HUES64 (cell line): Measurements from ENCODE around the gene THUMPD2.
"Not testable (repeated sequence)": the region's sequence is repeated elsewhere in the genome, so short reads cannot be mapped to it uniquely, and the experiment has no call there.

Source experiments
- H3K27ac ChIP-seq: 2 replicates; pipeline ENCODE4 v1.7.0; 2013; ENCODE audit warnings: low read depth, low read length, inconsistent platforms
- H3K27me3 ChIP-seq: 2 replicates; pipeline ENCODE4 v1.6.1; 2013; ENCODE audit warnings: mild to moderate bottlenecking, low read length; ENCODE audit not compliant: insufficient read depth
- H3K36me3 ChIP-seq: 2 replicates; pipeline ENCODE4 v1.6.1; 2013; ENCODE audit warnings: mild to moderate bottlenecking, low read length; ENCODE audit not compliant: insufficient read depth
- H3K4me1 ChIP-seq: 2 replicates; pipeline ENCODE4 v1.6.1; 2013; ENCODE audit warnings: mild to moderate bottlenecking, low read length, moderate library complexity; ENCODE audit not compliant: insufficient read depth
- H3K4me3 ChIP-seq: 2 replicates; pipeline ENCODE4 v1.5.1; 2013; ENCODE audit warnings: mild to moderate bottlenecking, low read length, moderate library complexity
- H3K9ac ChIP-seq: 2 replicates; pipeline ENCODE4 v1.6.1; 2013; ENCODE audit warnings: mild to moderate bottlenecking, low read depth, low read length
- H3K9me3 ChIP-seq: 2 replicates; pipeline ENCODE4 v1.6.1; 2013; ENCODE audit warnings: low read depth, low read length; ENCODE audit not compliant: insufficient read depth
- WGBS: fragments of 150-250, 120-280 bp; methylation state at CpG from one replicate; pipeline ENCODE4 v1.1.7; 2013; ENCODE audit warnings: missing lambda C conversion rate; 5-methylcytosine and 5-hydroxymethylcytosine counted together

The THUMPD2 gene

DNA sequence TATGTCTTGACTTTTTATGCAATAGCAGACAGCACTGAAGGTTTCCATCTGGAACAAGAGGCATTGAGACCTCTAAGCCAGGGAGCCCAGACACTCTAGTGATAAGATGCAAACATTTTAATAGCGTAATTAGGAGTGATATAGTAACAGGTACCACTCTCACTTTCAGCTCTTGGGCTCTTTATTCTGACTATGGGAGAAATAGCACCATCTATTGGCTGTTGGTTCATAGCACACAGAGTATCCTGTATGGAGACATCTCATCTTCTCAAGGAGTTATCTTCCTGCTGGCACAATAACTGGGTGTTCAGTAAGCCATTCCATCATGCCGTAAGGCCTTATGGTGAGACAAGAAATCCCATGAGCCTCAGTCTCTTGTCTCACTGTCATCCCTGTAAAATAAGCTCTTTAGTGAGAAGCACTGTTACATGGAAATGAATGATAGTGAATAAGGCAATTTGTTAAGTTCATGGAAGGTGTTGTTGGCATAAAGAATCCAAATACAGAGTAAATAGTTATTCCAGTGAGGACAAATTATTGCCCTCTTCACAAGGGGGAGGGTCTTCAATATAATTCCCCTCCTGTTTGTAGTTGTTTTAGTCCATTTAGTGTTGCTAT is 48.3 kb downstream of the THUMPD2 start:
- Histone ChIP-seq H3K27ac (no peak overlapping the region), H3K36me3 (peaks cover 29% of the 10 kb centered on the region), H3K9me3 (no peaks in the 10 kb centered on the region), H3K4me1 (peaks cover 4% of the 10 kb centered on the region; the same call in 1 of the 2 replicates), H3K4me3 (no peak overlapping the region), H3K27me3 (no peaks in the 10 kb centered on the region), H3K9ac (no peak overlapping the region)
- WGBS, result 83% methylated on average over 2 of the region's 2 CpGs

GRCh38 chr2:39730276-39730675 is 48.8 kb downstream of the THUMPD2 start:
- Histone ChIP-seq H3K4me3 (no peak overlapping the region), H3K27me3 (no peaks in the 10 kb centered on the region), H3K27ac (no peak overlapping the region), H3K9me3 (no peaks in the 10 kb centered on the region), H3K4me1 (peaks cover 4% of the 10 kb centered on the region; the same call in 1 of the 2 replicates), H3K36me3 (peaks cover 24% of the 10 kb centered on the region), H3K9ac (no peak overlapping the region)
- 88% methylated on average over 5 of the region's 5 CpGs for whole genome bisulfite sequencing

DNA sequence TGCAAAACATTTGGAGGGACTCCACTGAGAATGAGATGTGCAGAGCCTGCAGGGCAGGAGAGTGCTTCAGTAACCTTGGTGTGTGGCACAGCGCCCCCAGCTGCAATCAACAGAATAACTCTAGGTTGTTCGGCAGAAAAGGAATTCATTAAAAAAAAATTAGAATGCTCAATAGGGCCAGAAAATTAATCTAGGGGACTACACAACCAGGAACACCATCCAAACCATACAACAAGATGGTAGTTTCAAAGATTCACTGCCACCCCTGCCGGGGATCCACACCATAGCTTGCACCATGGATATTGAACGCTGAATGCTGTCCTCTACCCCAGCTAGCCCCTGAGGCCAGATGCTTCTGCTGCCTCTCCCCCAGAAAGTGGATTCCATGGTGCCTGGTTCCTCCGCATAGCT is 50.1 kb downstream of the THUMPD2 start:
- no peak overlapping the region for H3K27ac ChIP-seq
- H3K9ac ChIP-seq, result no peak overlapping the region
- H3K27me3 ChIP-seq, result no peaks in the 10 kb centered on the region
- H3K4me1 ChIP-seq, result peaks cover 6% of the 10 kb centered on the region; the same call in 1 of the 2 replicates
- no peak overlapping the region for H3K4me3 ChIP-seq
- H3K36me3 ChIP-seq, result peaks cover 10% of the 10 kb centered on the region; the same call in 1 of the 2 replicates
- no peaks in the 10 kb centered on the region for H3K9me3 ChIP-seq
- WGBS, result 70% methylated on average over 5 of the region's 5 CpGs

DNA sequence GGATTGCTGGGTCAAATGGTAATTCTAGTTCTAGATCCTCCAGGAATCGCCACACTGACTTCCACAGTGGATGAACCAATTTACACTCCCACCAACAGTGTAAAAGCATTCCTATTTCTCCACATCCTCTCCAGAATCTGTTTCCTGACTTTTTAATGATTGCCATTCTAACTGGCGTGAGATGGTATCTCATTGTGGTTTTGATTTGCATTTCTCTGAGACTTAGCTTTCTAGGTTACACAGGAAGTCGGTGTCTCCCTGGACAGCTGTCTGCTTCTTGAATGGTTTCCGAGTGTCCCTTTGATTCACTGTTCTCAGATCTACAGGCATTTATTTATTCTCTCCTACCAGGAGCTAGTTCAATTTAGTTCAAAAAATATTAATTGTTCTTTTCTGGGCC is 51.0 kb downstream of the THUMPD2 start:
- H3K4me3 ChIP-seq, H3K27ac ChIP-seq: not testable (repeated sequence)
- WGBS, result 97% methylated on average over 4 of the region's 4 CpGs

GRCh38 chr2:39725401-39725800 is 53.7 kb downstream of the THUMPD2 start:
- WGBS, result 93% methylated on average over 5 of the region's 5 CpGs
- Histone ChIP-seq H3K36me3 (no peaks in the 10 kb centered on the region), H3K9me3 (no peaks in the 10 kb centered on the region), H3K4me1 (peaks cover 21% of the 10 kb centered on the region), H3K9ac (no peak overlapping the region), H3K27ac (no peak overlapping the region), H3K27me3 (no peaks in the 10 kb centered on the region), H3K4me3 (no peak overlapping the region)

More for the DNA sequence above, 51.0 kb downstream of the THUMPD2 start:
- H3K36me3 ChIP-seq, H3K27me3 ChIP-seq, H3K9ac ChIP-seq, H3K9me3 ChIP-seq: not testable (repeated sequence)
- H3K4me1 ChIP-seq, result peaks cover 11% of the 10 kb centered on the region; the same call in 1 of the 2 replicates

DNA sequence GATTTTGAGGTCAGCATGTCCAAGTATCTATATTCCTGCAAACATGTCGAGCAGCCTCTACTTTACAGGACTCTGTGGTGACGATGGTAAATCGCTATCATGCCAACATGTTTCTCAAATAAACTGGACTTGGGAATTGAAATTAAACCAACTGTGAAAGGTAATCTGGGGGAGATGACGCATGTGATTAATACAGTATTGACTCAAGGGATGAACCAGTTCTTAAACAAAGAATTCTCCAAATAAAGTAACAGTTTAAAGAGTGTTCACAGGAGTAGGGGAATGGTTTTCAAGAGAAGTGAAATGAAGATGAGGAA is 54.3 kb downstream of the THUMPD2 start:
- no peaks in the 10 kb centered on the region for H3K27me3 ChIP-seq
- peaks cover 23% of the 10 kb centered on the region for H3K4me1 ChIP-seq
- H3K27ac ChIP-seq, result no peak overlapping the region
- H3K36me3 ChIP-seq, result no peaks in the 10 kb centered on the region
- no peaks in the 10 kb centered on the region for H3K9me3 ChIP-seq
- H3K4me3 ChIP-seq, result no peak overlapping the region
- no peak overlapping the region for H3K9ac ChIP-seq
- WGBS, result 97% methylated on average over 4 of the region's 4 CpGs

DNA sequence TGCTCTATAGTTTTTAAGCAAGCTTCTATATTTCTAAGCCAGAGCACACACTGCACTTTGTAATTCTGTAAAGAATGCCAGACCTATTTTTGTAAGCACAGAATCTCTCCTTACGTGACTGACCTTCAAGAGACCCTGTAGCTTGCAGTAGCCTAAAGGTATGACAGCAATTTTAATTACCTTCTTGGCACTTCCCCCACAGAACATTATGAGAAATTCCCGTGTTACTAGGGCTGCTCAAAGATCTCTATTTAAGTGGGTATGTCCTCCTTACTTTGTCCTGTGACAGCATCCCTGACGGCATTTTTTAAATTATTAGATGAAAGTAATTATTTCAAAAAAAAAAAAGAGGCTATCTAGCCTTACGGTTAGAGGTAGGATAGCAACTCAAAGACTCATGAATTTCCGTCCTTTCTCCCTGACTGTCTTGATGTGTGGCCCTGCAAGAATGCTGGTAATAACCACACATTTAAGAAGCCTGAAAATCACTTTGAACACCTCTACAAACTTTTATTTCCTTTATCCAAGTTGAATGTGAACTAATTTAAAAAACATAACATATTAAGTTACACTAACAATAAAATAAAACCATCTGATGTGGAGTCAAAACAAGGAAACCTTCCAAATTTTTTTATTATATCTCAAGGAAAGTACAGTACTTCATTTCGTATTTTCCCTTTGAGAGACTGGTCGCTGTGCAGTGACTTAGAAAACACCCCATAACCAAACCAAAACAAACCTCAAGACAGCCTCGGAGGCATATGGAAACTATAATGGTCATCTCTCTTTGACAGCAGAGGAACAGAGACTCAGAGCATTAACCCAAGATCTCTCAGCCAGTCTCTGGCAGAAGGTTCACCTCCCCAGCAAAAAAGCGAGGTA is 54.9 kb downstream of the THUMPD2 start:
- no peak overlapping the region for H3K27ac ChIP-seq
- no peak overlapping the region for H3K9ac ChIP-seq
- no peaks in the 10 kb centered on the region for H3K9me3 ChIP-seq
- H3K27me3 ChIP-seq, result no peaks in the 10 kb centered on the region
- 88% methylated on average over 8 of the region's 9 CpGs for WGBS
- peaks cover 23% of the 10 kb centered on the region for H3K4me1 ChIP-seq
- no peak overlapping the region for H3K4me3 ChIP-seq
- H3K36me3 ChIP-seq, result no peaks in the 10 kb centered on the region

DNA sequence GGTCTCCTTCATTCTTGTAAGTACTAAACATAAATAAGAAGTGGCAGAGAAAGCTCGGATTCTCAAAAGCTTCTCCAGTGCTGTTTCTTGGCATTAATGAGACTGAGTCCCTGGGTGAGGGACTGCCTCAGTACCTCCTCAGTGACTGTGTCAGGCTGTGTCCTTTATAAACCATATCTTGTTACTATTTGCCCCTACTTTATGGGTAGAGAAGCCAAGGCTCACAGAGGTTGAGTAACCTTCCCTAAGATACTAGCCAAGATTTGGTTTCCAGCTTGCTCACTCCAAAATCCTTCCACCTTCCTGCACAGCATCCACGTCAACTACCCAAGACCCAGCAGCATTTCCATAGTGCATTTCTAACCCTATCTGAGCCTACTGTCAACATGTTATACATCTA is 55.6 kb downstream of the THUMPD2 start:
- Histone ChIP-seq H3K27me3 (no peaks in the 10 kb centered on the region), H3K9me3 (no peaks in the 10 kb centered on the region), H3K9ac (no peak overlapping the region), H3K27ac (no peak overlapping the region), H3K36me3 (no peaks in the 10 kb centered on the region), H3K4me1 (peaks cover 23% of the 10 kb centered on the region), H3K4me3 (no peak overlapping the region)
- WGBS, result 89% methylated on average over 2 of the region's 2 CpGs

GRCh38 chr2:39720970-39721369 is 58.1 kb downstream of the THUMPD2 start:
- Histone ChIP-seq H3K27ac (no peak overlapping the region), H3K36me3 (no peaks in the 10 kb centered on the region), H3K9ac (no peak overlapping the region), H3K4me3 (no peak overlapping the region), H3K27me3 (no peaks in the 10 kb centered on the region), H3K4me1 (peaks cover 23% of the 10 kb centered on the region), H3K9me3 (no peaks in the 10 kb centered on the region)
- WGBS, result 72% methylated on average over 2 of the region's 2 CpGs

GRCh38 chr2:39719317-39719716 is 59.7 kb downstream of the THUMPD2 start:
- Histone ChIP-seq H3K36me3 (no peaks in the 10 kb centered on the region), H3K4me3 (no peak overlapping the region), H3K9ac (no peak overlapping the region), H3K4me1 (peaks cover 21% of the 10 kb centered on the region), H3K9me3 (no peaks in the 10 kb centered on the region), H3K27ac (no peak overlapping the region), H3K27me3 (no peaks in the 10 kb centered on the region)
- 91% methylated on average over 8 of the region's 8 CpGs for WGBS

- Histone ChIP-seq H3K27ac (no peak overlapping the region), H3K4me1 (peaks cover 13% of the 10 kb centered on the region), H3K9ac (no peak overlapping the region), H3K9me3 (no peaks in the 10 kb centered on the region), H3K4me3 (no peak overlapping the region), H3K27me3 (no peaks in the 10 kb centered on the region), H3K36me3 (no peaks in the 10 kb centered on the region)
- WGBS, result 91% methylated on average over 8 of the region's 9 CpGs
Measured at GRCh38 chr2:39718483-39718882, 60.6 kb downstream of the THUMPD2 start.
